NB4 (cell line): ENCODE measurements around the gene BAHCC1.

Experiments used
- DNase-seq: peaks from one replicate; pipeline ENCODE4 v3.0.0; 2010; ENCODE audit warnings: low read depth
- H3K4me3 ChIP-seq: one replicate; pipeline ENCODE4 v1.5.1; 2011; ENCODE audit warnings: mild to moderate bottlenecking, low read depth, low read length, moderate library complexity
- MAX ChIP-seq: IDR thresholded peaks from 2 replicates; pipeline ENCODE4 v1.6.1; 2011; ENCODE audit warnings: low read depth, low read length
- MYC ChIP-seq: IDR thresholded peaks from 2 replicates; pipeline ENCODE4 v1.6.1; 2011; ENCODE audit warnings: low read depth, low read length
- POLR2A ChIP-seq: IDR thresholded peaks from 2 replicates; pipeline ENCODE4 v1.6.1; 2011; ENCODE audit warnings: mild to moderate bottlenecking; ENCODE audit not compliant: insufficient read length; ENCODE audit errors: extremely low read depth
- TF ChIP-seq, protein P1 (sequence below): IDR thresholded peaks from one replicate; pipeline ENCODE4 v1.5.1; 2012; ENCODE audit warnings: low read depth, low read length

The BAHCC1 gene

GRCh38 chr17:81489998-81490992, 95.0 kb downstream of the BAHCC1 start:
- TF ChIP-seq POLR2A (no peak), MAX (no peak), MYC (no peak)
- TF ChIP-seq, protein P1, sequence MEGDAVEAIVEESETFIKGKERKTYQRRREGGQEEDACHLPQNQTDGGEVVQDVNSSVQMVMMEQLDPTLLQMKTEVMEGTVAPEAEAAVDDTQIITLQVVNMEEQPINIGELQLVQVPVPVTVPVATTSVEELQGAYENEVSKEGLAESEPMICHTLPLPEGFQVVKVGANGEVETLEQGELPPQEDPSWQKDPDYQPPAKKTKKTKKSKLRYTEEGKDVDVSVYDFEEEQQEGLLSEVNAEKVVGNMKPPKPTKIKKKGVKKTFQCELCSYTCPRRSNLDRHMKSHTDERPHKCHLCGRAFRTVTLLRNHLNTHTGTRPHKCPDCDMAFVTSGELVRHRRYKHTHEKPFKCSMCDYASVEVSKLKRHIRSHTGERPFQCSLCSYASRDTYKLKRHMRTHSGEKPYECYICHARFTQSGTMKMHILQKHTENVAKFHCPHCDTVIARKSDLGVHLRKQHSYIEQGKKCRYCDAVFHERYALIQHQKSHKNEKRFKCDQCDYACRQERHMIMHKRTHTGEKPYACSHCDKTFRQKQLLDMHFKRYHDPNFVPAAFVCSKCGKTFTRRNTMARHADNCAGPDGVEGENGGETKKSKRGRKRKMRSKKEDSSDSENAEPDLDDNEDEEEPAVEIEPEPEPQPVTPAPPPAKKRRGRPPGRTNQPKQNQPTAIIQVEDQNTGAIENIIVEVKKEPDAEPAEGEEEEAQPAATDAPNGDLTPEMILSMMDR = no peak

DNA sequence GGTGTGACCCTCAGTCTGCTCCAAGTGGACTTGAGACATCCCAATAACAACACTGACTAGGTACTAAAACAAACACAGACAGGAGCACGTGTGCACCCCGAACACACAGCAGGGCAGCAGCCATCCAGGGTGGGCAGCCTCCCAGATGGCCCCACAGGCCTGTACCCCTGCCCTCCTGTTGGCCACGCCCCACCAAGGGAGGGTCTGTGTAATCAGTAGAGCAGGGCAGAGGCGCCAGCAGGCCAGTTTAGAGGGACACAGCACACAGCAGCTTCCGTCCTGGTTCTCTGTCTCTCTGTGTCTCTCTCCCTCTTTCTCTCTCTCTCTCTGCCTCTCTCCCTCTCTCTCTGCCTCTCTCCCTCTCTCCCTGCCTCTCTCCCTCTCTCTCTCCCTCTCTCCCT, 95.9 kb downstream of the BAHCC1 start:
- no peak for DNase-seq
- no peak for TF ChIP-seq POLR2A
- TF ChIP-seq, protein P1 = no peak
- TF ChIP-seq MYC = no peak
- TF ChIP-seq MAX = no peak
- no peak overlapping the region for H3K4me3 ChIP-seq

More at GRCh38 chr17:81489998-81490992, 95.0 kb downstream of the BAHCC1 start:
- DNase-seq = no peak
- no peak overlapping the region for H3K4me3 ChIP-seq

DNA sequence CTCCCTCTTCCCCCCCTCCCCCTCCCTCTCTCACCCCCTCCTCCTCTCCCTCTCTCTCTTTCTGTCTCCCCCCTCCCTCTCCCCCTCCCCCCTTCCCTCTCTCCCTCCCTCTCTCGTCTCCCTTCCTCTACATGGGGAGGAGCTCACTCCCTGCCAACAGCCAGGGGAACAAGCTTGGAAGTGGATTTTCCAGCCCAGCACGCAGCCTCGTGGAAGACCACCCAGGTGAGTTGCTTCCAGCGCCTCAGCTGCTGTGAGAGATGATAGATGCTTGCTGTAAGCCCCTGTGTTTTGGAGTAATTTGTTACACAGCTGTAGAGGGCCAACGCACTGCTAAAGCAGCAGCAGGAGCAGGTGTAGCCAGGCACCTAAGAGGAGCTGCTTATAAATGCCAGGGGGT, 96.5 kb downstream of the BAHCC1 start:
- TF ChIP-seq POLR2A (no peak), MAX (no peak), MYC (no peak)
- TF ChIP-seq, protein P1 = no peak
- H3K4me3 ChIP-seq = no peak overlapping the region
- no peak for DNase-seq

DNA sequence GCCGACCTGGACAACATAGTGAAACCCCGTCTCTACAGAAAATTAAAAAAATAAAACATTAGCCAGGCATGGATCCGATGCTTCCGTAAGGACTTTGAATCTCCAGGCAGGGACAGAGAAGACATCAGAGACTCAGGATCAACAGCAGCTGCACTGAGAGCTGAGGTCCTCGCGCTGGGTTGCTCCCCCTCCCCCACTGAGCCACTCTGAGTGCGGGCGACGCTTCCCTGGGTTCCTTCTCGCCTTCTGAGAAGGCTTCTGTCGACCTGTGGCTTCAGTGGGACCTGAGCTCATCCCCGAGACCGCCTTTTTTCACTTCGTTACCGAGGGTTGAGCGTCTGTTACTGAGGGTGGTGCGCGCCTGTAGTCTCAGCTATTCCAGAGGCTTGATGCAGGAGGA, 96.9 kb downstream of the BAHCC1 start:
- DNase-seq = no peak
- TF ChIP-seq MAX (no peak), POLR2A (no peak), MYC (no peak)
- TF ChIP-seq, protein P1 = no peak
- H3K4me3 ChIP-seq = no peak overlapping the region

DNA sequence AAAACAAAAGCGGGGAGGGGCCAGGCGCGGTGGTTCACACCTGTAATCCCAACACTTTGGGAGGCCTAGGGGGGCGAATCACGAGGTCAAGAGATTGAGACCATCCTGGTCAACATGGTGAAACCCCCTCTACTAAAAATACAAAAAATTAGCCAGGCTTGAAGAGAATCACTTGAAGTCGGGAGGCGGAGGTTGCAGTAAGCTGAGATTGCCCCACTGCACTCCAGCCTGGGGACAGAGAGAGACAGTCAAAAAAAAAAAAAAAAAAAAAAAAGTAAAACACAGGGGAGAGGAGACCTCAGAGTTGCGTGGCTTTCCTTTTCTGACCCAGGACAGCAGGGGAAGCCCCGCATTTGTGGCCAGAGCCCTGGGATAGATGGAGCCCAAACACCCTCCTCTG, 97.4 kb downstream of the BAHCC1 start:
- H3K4me3 ChIP-seq = no peak overlapping the region
- no peak for TF ChIP-seq POLR2A
- TF ChIP-seq, protein P1 = no peak
- DNase-seq = no peak
